GM12874 (cell line): ENCODE data around the gene BCL11B.

Experiments used
- CTCF ChIP-seq: IDR thresholded peaks from 2 replicates; pipeline ENCODE4 v1.5.1; 2011; ENCODE audit warnings: low read depth, mild to moderate bottlenecking, control low read depth, low read length, moderate library complexity; ENCODE audit not compliant: insufficient read depth

BCL11B gene

GRCh38 chr14:99276482-99276881 lies 4.5 kb upstream of the BCL11B start:
- TF ChIP-seq CTCF = no peak

GRCh38 chr14:99275222-99275584 lies 3.2 kb upstream of the BCL11B start:
- TF ChIP-seq CTCF = no peak

- no peak for TF ChIP-seq CTCF
These were observed 2.6 kb upstream of the BCL11B start for GRCh38 chr14:99274346-99275221.

GRCh38 chr14:99273766-99274345 lies 1.9 kb upstream of the BCL11B start:
- no peak for TF ChIP-seq CTCF

- no peak for TF ChIP-seq CTCF
These were observed 1.1 kb upstream of the BCL11B start for GRCh38 chr14:99272899-99273765.

GRCh38 chr14:99272632-99272898 lies 568 bp upstream of the BCL11B start:
- TF ChIP-seq CTCF = no peak

- no peak for TF ChIP-seq CTCF
These were observed 616 bp downstream of the BCL11B start for GRCh38 chr14:99271221-99271941.
